GM18873 (cell line): ENCODE data around the gene FAM163B.

ENCODE experiments used
- ATAC-seq: cut with Tn5 transposase; IDR thresholded peaks from one replicate; pipeline ENCODE4 v1.9.1; 2021; ENCODE audit warnings: mild to moderate bottlenecking, moderate library complexity, moderate number of reproducible peaks; ENCODE audit not compliant: unreplicated experiment, low FRiP score

The FAM163B gene

GRCh38 chr9:133558191-133559126 lies 50.7 kb downstream of the FAM163B start:
- no peak for ATAC-seq

- ATAC-seq = no peak
These were observed 51.6 kb downstream of the FAM163B start for GRCh38 chr9:133557581-133557980.

- no peak for ATAC-seq
These were observed 52.8 kb downstream of the FAM163B start for GRCh38 chr9:133556354-133556753.

GRCh38 chr9:133554729-133555128 lies 54.5 kb downstream of the FAM163B start:
- no peak for ATAC-seq

- no peak for ATAC-seq
These were observed 55.0 kb downstream of the FAM163B start for GRCh38 chr9:133553973-133554713.

GRCh38 chr9:133553123-133553522 lies 56.1 kb downstream of the FAM163B start:
- no peak for ATAC-seq

GRCh38 chr9:133552236-133552635 lies 57.0 kb downstream of the FAM163B start:
- no peak for ATAC-seq

GRCh38 chr9:133551446-133551845 lies 57.7 kb downstream of the FAM163B start:
- ATAC-seq = no peak

GRCh38 chr9:133547116-133547515 lies 62.1 kb downstream of the FAM163B start:
- ATAC-seq = no peak

- no peak for ATAC-seq
These were observed 62.9 kb downstream of the FAM163B start for GRCh38 chr9:133546287-133546680.

- ATAC-seq = no peak
These were observed 63.5 kb downstream of the FAM163B start for GRCh38 chr9:133545494-133546286.

- no peak for ATAC-seq
These were observed 65.3 kb downstream of the FAM163B start for GRCh38 chr9:133543772-133544467.

GRCh38 chr9:133542002-133542401 lies 67.2 kb downstream of the FAM163B start:
- no peak for ATAC-seq

- ATAC-seq = no peak
These were observed 68.5 kb downstream of the FAM163B start for GRCh38 chr9:133540698-133541025.

GRCh38 chr9:133539991-133540697 lies 69.0 kb downstream of the FAM163B start:
- ATAC-seq = no peak

- no peak for ATAC-seq
These were observed 70.0 kb downstream of the FAM163B start for GRCh38 chr9:133538851-133539833.

GRCh38 chr9:133538176-133538575 lies 71.0 kb downstream of the FAM163B start:
- no peak for ATAC-seq

GRCh38 chr9:133537257-133537656 lies 71.9 kb downstream of the FAM163B start:
- ATAC-seq = no peak
